A549 (cell line): ENCODE data around the gene TAF8. TPM values are rescaled to one million over a fixed set of nuclear protein-coding genes. Genes with fewer than 3 reads are reported as not detected.
A peak's percentile ranks its signal among the peaks of the same experiment; 100 is the strongest.

Experiments used
- ATAC-seq, 2 experiments: fragments of 200-7000 bp in 1 of 2; fragments of >200 bp in 1 of 2; cut with Nextera tagmentation in 1 of 2; cut with Tn5 transposase in 1 of 2; 3 replicates each; pipeline versions ENCODE4 v1.8.0 to v1.9.1; 2018 to 2020; ENCODE audit warnings: mild to moderate bottlenecking in 1 of 2, moderate library complexity in 1 of 2
- CTCF ChIA-PET: fragments of 300-600 bp; sonication (Branson Sonifier 250); formaldehyde crosslinking; extraction: SDS; loops from one replicate; lab custom pipeline; 2021; ENCODE audit warnings: antibody characterized with exemption, inconsistent platforms; lab: Yijun Ruan, JAX
- POLR2A ChIA-PET: fragments of 350-600 bp; formaldehyde crosslinking; extraction: SDS; loops from one replicate; lab custom pipeline; 2021; ENCODE audit warnings: antibody characterized with exemption, inconsistent platforms; lab: Yijun Ruan, JAX
- DNase-seq, 2 experiments: peaks; one replicate each; pipeline versions ENCODE4 v3.0.0 to v3.0.0-alpha.2; 2011 to 2016; ENCODE audit warnings: low read depth in 1 of 2, low spot score in 1 of 2
- FAIRE-seq: peaks from 2 replicates; lab custom pipeline; 2011; peaks lifted over from hg19 to GRCh38; lab: Jason Lieb, UNC
- H3K27ac ChIP-seq, 2 experiments: fragments of >200 bp; sonication (Bioruptor Twin); formaldehyde crosslinking; 3 replicates each; pipeline ENCODE4 v1.5.1; 2016 to 2017
- H3K4me1 ChIP-seq: fragments of >200 bp; sonication (Bioruptor Twin); formaldehyde crosslinking; 3 replicates; pipeline ENCODE4 v1.6.1; 2016
- H3K4me2 ChIP-seq: fragments of >200 bp; sonication (Bioruptor Twin); formaldehyde crosslinking; 3 replicates; pipeline ENCODE4 v1.6.1; 2016
- H3K4me3 ChIP-seq: fragments of >200 bp; sonication (Bioruptor Twin); formaldehyde crosslinking; 3 replicates; pipeline ENCODE4 v1.5.1; 2016
- H3K9me3 ChIP-seq: fragments of >200 bp; sonication (Bioruptor Twin); formaldehyde crosslinking; 3 replicates; pipeline ENCODE4 v1.6.1; 2016
- BCL3 ChIP-seq: fragments of >200 bp; sonication (Bioruptor Twin); formaldehyde crosslinking; IDR thresholded peaks from 3 replicates; pipeline ENCODE4 v1.6.1; 2016
- BHLHE40 ChIP-seq: IDR thresholded peaks from 2 replicates; pipeline ENCODE4 v1.6.1; 2012; ENCODE audit warnings: low read depth, low read length, inconsistent platforms
- CBX8 ChIP-seq: fragments of 200-600 bp; sonication (generic); IDR thresholded peaks from 2 replicates; pipeline ENCODE4 v1.6.1; 2016
- CHD4 ChIP-seq: fragments of 200-600 bp; sonication (generic); IDR thresholded peaks from 2 replicates; pipeline ENCODE4 v1.6.1; 2016; ENCODE audit warnings: antibody characterized with exemption, mild to moderate bottlenecking, borderline replicate concordance
- EHF ChIP-seq: fragments of 250-450 bp; sonication (Bioruptor Pico); IDR thresholded peaks from 2 replicates; pipeline ENCODE4 v1.5.0; 2020; ENCODE audit warnings: mild to moderate bottlenecking
- EHMT2 ChIP-seq: fragments of 200-600 bp; sonication (generic); IDR thresholded peaks from 2 replicates; pipeline ENCODE4 v1.6.1; 2016; ENCODE audit warnings: antibody characterized with exemption, low read depth, mild to moderate bottlenecking, moderate library complexity
- EP300 ChIP-seq, 2 experiments: fragments of >200 bp; sonication (Bioruptor Twin); formaldehyde crosslinking; IDR thresholded peaks; 2 replicates in 1 of 2; 3 replicates in 1 of 2; pipeline ENCODE4 v1.6.1; 2016 to 2017
- FOSL2 ChIP-seq, 2 experiments: fragments of 450-650 bp in 1 of 2; fragments of >200 bp in 1 of 2; sonication (Bioruptor Twin) in 1 of 2; formaldehyde crosslinking; IDR thresholded peaks; 2 replicates each; pipeline versions ENCODE4 v1.5.0 to v1.6.1; 2016 to 2020; ENCODE audit warnings: mild to moderate bottlenecking in 1 of 2, moderate library complexity in 1 of 2
- FOXS1 ChIP-seq: fragments of 250-450 bp; sonication (Bioruptor Pico); IDR thresholded peaks from 2 replicates; pipeline ENCODE4 v1.5.0; 2020; ENCODE audit warnings: mild to moderate bottlenecking, moderate library complexity
- GATA3 ChIP-seq: IDR thresholded peaks from 2 replicates; pipeline ENCODE4 v1.6.1; 2012; ENCODE audit warnings: borderline replicate concordance
- HOXA7 ChIP-seq: fragments of 250-450 bp; sonication (Bioruptor Pico); IDR thresholded peaks from 2 replicates; pipeline ENCODE4 v1.5.0; 2020; ENCODE audit warnings: mild to moderate bottlenecking, moderate library complexity
- HOXB13 ChIP-seq: fragments of 250-450 bp; sonication (Bioruptor Pico); IDR thresholded peaks from 2 replicates; pipeline ENCODE4 v1.5.0; 2020; ENCODE audit warnings: low read depth, mild to moderate bottlenecking, moderate library complexity
- KDM1A ChIP-seq: fragments of 200-600 bp; sonication (generic); IDR thresholded peaks from 2 replicates; pipeline ENCODE4 v1.6.1; 2016; ENCODE audit warnings: low read depth, mild to moderate bottlenecking
- KDM5A ChIP-seq: fragments of 200-600 bp; sonication (generic); IDR thresholded peaks from 2 replicates; pipeline ENCODE4 v1.6.1; 2016; ENCODE audit warnings: antibody characterized with exemption, mild to moderate bottlenecking
- MAFK ChIP-seq: fragments of 450-650 bp; IDR thresholded peaks from 2 replicates; pipeline ENCODE4 v1.6.1; 2014; ENCODE audit not compliant: partially characterized antibody
- PHF8 ChIP-seq: fragments of 200-600 bp; sonication (generic); IDR thresholded peaks from 2 replicates; pipeline ENCODE4 v1.6.1; 2016; ENCODE audit warnings: low read depth, mild to moderate bottlenecking, antibody characterized with exemption, moderate library complexity, borderline replicate concordance
- RAD21 ChIP-seq, 2 experiments: fragments of >200 bp in 1 of 2; sonication (Bioruptor Twin) in 1 of 2; formaldehyde crosslinking in 1 of 2; IDR thresholded peaks in 1 of 2; conservative IDR thresholded peaks in 1 of 2; 2 replicates in 1 of 2; 3 replicates in 1 of 2; pipeline ENCODE4 v1.6.1; 2012 to 2018; ENCODE audit warnings: inconsistent platforms in 1 of 2
- RNF2 ChIP-seq: fragments of 200-600 bp; sonication (generic); IDR thresholded peaks from 2 replicates; pipeline ENCODE4 v1.6.1; 2016; ENCODE audit warnings: low read depth, mild to moderate bottlenecking, antibody characterized with exemption, moderate library complexity, borderline replicate concordance
- SMC3 ChIP-seq: fragments of >200 bp; sonication (Bioruptor Twin); formaldehyde crosslinking; IDR thresholded peaks from 3 replicates; pipeline ENCODE4 v1.6.1; 2018; ENCODE audit warnings: inconsistent platforms
- ZNF302 ChIP-seq: fragments of 250-450 bp; sonication (Bioruptor Pico); IDR thresholded peaks from 2 replicates; pipeline ENCODE4 v1.9.0; 2021; ENCODE audit warnings: inconsistent platforms, mild to moderate bottlenecking, moderate library complexity
- WGBS: methylation state at CpG from one replicate; pipeline ENCODE4 v1.1.6; 2017; ENCODE audit errors: missing lambda C conversion rate; 5-methylcytosine and 5-hydroxymethylcytosine counted together
- polyA plus RNA-seq, 4 experiments: library from polyadenylated mRNA; depleted of rRNA in 3 of 4; stranded (reverse); fragments of >200 nt; fragmentation: RNase III in 1 of 4; extraction: RNeasy Plus Mini Kit Qiagen cat#74134 plus additional on column Dnase treatment in 1 of 4; gene quantifications; 2 replicates in 3 of 4; 3 replicates in 1 of 4; pipeline ENCODE4 v1.2.3, GENCODE V29; 2011 to 2017
- TF ChIP-seq, protein P1 (sequence below): fragments of 200-600 bp; sonication (generic); IDR thresholded peaks from 2 replicates; pipeline ENCODE4 v1.6.1; 2016; ENCODE audit warnings: antibody characterized with exemption, mild to moderate bottlenecking, moderate library complexity

The TAF8 gene
- polyA plus RNA-seq, 2 of the 4 experiments (the other 2 are of a cell fraction), result 14.0 to 18.7 TPM

DNA sequence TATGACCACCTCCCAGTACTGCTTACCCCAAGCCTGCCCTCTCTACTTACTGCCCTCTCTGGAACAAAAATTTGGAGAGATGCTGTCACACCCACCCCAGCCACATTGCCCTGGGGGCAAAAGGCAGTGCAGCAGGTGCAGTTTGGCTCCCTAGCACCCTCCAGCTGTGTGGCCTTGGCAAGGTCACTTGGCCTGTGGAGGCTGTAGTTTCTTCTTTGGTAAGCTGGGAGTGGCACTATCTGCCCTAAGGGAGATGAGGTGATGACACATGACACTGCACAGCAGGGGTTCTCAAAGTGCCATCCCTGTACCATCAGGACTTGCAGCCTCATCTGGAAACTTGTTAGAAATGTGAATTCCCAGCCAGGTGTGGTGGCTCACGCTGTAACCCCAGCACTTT, 44.8 kb downstream of the TAF8 start (continued):
- TF ChIP-seq, protein P1, sequence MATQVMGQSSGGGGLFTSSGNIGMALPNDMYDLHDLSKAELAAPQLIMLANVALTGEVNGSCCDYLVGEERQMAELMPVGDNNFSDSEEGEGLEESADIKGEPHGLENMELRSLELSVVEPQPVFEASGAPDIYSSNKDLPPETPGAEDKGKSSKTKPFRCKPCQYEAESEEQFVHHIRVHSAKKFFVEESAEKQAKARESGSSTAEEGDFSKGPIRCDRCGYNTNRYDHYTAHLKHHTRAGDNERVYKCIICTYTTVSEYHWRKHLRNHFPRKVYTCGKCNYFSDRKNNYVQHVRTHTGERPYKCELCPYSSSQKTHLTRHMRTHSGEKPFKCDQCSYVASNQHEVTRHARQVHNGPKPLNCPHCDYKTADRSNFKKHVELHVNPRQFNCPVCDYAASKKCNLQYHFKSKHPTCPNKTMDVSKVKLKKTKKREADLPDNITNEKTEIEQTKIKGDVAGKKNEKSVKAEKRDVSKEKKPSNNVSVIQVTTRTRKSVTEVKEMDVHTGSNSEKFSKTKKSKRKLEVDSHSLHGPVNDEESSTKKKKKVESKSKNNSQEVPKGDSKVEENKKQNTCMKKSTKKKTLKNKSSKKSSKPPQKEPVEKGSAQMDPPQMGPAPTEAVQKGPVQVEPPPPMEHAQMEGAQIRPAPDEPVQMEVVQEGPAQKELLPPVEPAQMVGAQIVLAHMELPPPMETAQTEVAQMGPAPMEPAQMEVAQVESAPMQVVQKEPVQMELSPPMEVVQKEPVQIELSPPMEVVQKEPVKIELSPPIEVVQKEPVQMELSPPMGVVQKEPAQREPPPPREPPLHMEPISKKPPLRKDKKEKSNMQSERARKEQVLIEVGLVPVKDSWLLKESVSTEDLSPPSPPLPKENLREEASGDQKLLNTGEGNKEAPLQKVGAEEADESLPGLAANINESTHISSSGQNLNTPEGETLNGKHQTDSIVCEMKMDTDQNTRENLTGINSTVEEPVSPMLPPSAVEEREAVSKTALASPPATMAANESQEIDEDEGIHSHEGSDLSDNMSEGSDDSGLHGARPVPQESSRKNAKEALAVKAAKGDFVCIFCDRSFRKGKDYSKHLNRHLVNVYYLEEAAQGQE, result no peak

DNA sequence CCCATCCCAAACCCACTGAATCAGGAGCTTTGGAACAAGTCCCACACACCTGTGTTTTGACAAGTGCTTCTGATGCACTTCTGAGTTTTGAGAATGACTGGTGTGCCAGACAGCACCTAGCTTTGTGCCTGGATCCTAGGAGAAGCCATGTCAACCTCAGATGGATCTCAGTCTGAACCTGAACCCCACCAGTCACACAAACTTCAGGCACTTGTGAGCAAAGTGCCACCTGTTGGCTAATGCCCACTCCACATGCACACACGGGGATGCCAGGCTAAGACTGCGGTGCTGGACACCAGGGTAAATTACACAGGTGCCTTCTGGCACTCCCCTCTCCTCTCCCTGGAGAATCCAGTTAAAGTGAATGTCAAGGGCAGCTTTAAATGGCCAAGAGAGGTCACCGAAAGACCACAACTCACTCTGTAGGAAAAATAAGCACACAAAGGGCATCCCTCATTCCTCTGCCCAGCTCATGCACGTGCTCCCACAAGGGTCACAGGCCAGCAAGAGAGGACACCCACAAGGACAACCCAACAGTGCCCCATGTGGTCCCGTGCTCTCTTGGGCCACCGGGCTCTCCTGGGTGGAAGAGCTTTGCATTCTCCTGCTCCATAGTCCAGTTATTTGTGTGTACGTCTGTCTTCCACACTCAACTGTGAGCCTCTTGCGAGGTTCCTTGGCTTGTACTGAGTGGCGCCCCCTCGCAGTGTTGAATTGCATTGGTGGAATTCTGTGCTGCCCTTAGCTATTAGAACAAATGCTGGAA, 45.6 kb downstream of the TAF8 start:
- TF ChIP-seq RAD21 (conservative IDR thresholded peaks at IDR 0.05 in 1 of 2, IDR thresholded peaks at IDR 0.05 in 1 of 2), result peak in 1 of 2 experiments; percentile 33; a peak in 2 of 5 replicates
- no peak for TF ChIP-seq EHMT2
- TF ChIP-seq MAFK, result no peak
- TF ChIP-seq KDM1A, result no peak
- TF ChIP-seq, all 56 proteins: peak for 1
- Histone ChIP-seq H3K4me2 (no peak overlapping the region), H3K4me1 (peaks cover 38% of the 10 kb centered on the region), H3K9me3 (no peaks in the 10 kb centered on the region), H3K27ac (no peak overlapping the region), H3K4me3 (no peak overlapping the region)
- ChIA-PET CTCF (interaction anchor here (0.8 to 2.9 kb wide), 13 partner anchors 9 to 119 kb away, joined by 3 to 16 read pairs (median 4); no protein-coding TSS in a partner anchor), POLR2A (no interaction called here)
- DNase-seq (peak in 1 of 2 experiments; percentile 24), ATAC-seq (peak in 1 of 2 experiments; percentile 17; a peak in 3 of 6 replicates), FAIRE-seq (no peak)
- 68% methylated on average over 10 of the region's 10 CpGs for WGBS

- peak overlapping the region; percentile 75 to 85 for H3K27ac ChIP-seq
- FAIRE-seq, result no peak
- 51% methylated on average over 11 of the region's 13 CpGs for WGBS
These were observed 49.2 kb downstream of the TAF8 start for GRCh38 chr6:42099340-42100028.

More at GRCh38 chr6:42099340-42100028, 49.2 kb downstream of the TAF8 start:
- Histone ChIP-seq H3K4me2 (peak overlapping the region; percentile 52), H3K4me3 (no peak overlapping the region), H3K4me1 (peaks cover 38% of the 10 kb centered on the region), H3K9me3 (no peaks in the 10 kb centered on the region)
- ATAC-seq (peak; percentile 41 to 56; a peak in 5 of 6 replicates), DNase-seq (no peak)
- no peak for TF ChIP-seq EHF (CRISPR knock-in tag)
- TF ChIP-seq FOXS1 (CRISPR knock-in tag), result no peak
- TF ChIP-seq HOXA7 (CRISPR knock-in tag), result no peak
- TF ChIP-seq ZNF302 (CRISPR knock-in tag), result no peak
- TF ChIP-seq KDM5A, result no peak
- TF ChIP-seq HOXB13 (CRISPR knock-in tag), result no peak
- no peak for TF ChIP-seq BHLHE40
- no peak for TF ChIP-seq GATA3
- no peak for TF ChIP-seq BCL3
- no peak for TF ChIP-seq RAD21 (conservative IDR thresholded peaks at IDR 0.05 in 1 of 2, IDR thresholded peaks at IDR 0.05 in 1 of 2)
- no peak for TF ChIP-seq CBX8
- TF ChIP-seq FOSL2 (IDR thresholded peaks at IDR 0.05), result no peak
- no peak for TF ChIP-seq FOSL2 (CRISPR knock-in tag; IDR thresholded peaks at IDR 0.05)
- no peak for TF ChIP-seq RNF2
- TF ChIP-seq CHD4, result no peak
- no peak for TF ChIP-seq SMC3
- TF ChIP-seq EP300 (IDR thresholded peaks at IDR 0.05), result no peak
- TF ChIP-seq PHF8, result no peak
- ChIA-PET CTCF (interaction anchor here (1.6 kb wide), 1 partner anchor 37 kb away, joined by 3 read pairs; no protein-coding TSS in a partner anchor), POLR2A (interaction anchor here (1.1 to 1.3 kb wide), 2 partner anchors 19 to 37 kb away, joined by 3 read pairs; no protein-coding TSS in a partner anchor)
